HepG2 (cell line): ENCODE results near the gene IL6ST. TPM values are rescaled to one million over a fixed set of nuclear protein-coding genes. Genes with fewer than 3 reads are reported as not detected.

Experiments used
- ATRX ChIP-seq: sonication (generic); formaldehyde crosslinking; IDR thresholded peaks from 2 replicates; pipeline ENCODE4 v1.4.0; 2020; ENCODE audit warnings: missing genetic modification reagents, borderline replicate concordance
- FOXK2 ChIP-seq: fragments of 450-650 bp; IDR thresholded peaks from 2 replicates; pipeline ENCODE4 v1.6.1; 2016
- IRX3 ChIP-seq: sonication (generic); formaldehyde crosslinking; IDR thresholded peaks from 2 replicates; pipeline ENCODE4 v1.8.1; 2023; ENCODE audit warnings: mild to moderate bottlenecking, low read depth, missing genetic modification reagents, borderline replicate concordance
- JARID2 ChIP-seq: sonication (generic); formaldehyde crosslinking; IDR thresholded peaks from 2 replicates; pipeline ENCODE4 v1.8.1; 2023; ENCODE audit warnings: missing genetic modification reagents, inconsistent platforms; ENCODE audit not compliant: insufficient replicate concordance
- KLF16 ChIP-seq, 2 experiments: sonication (generic) in 1 of 2; formaldehyde crosslinking in 1 of 2; IDR thresholded peaks; 2 replicates each; pipeline versions ENCODE4 v1.6.1 to v1.8.0; 2016 to 2023; ENCODE audit warnings: missing genetic modification reagents in 2 of 2, missing compliant biosample characterization in 1 of 2
- KLF9 ChIP-seq: IDR thresholded peaks from 2 replicates; pipeline ENCODE4 v1.6.1; 2016; ENCODE audit warnings: low read depth
- RAD51 ChIP-seq: fragments of 450-650 bp; IDR thresholded peaks from 2 replicates; pipeline ENCODE4 v1.6.1; 2016; ENCODE audit warnings: borderline replicate concordance
- REL ChIP-seq: sonication (generic); formaldehyde crosslinking; conservative IDR thresholded peaks from 2 replicates; pipeline ENCODE4 v1.8.0; 2022; ENCODE audit warnings: mild to moderate bottlenecking, missing genetic modification reagents, moderate library complexity
- U2AF2 ChIP-seq: fragments of 200-400 bp; formaldehyde crosslinking; IDR thresholded peaks from 2 replicates; pipeline ENCODE4 v1.6.1; 2017; ENCODE audit warnings: low read depth, mild to moderate bottlenecking, low read length
- ZNF10 ChIP-seq: sonication (generic); formaldehyde crosslinking; IDR thresholded peaks from 2 replicates; pipeline ENCODE4 v1.4.0; 2020; ENCODE audit warnings: mild to moderate bottlenecking, low read depth, missing genetic modification reagents, borderline replicate concordance
- ZNF232 ChIP-seq: sonication (generic); formaldehyde crosslinking; IDR thresholded peaks from 2 replicates; pipeline ENCODE4 v1.4.0; 2020; ENCODE audit warnings: missing genetic modification reagents, borderline replicate concordance
- ZNF235 ChIP-seq: sonication (generic); formaldehyde crosslinking; IDR thresholded peaks from 2 replicates; pipeline ENCODE4 v1.8.1; 2023; ENCODE audit warnings: mild to moderate bottlenecking, missing genetic modification reagents, borderline replicate concordance
- ZNF430 ChIP-seq: sonication (generic); formaldehyde crosslinking; IDR thresholded peaks from 2 replicates; pipeline ENCODE4 v1.9.0; 2021; ENCODE audit warnings: mild to moderate bottlenecking, missing genetic modification reagents
- ZNF782 ChIP-seq: sonication (generic); formaldehyde crosslinking; IDR thresholded peaks from 2 replicates; pipeline ENCODE4 v1.4.0; 2020; ENCODE audit warnings: missing genetic modification reagents, mild to moderate bottlenecking, borderline replicate concordance
- ZNF792 ChIP-seq: IDR thresholded peaks from 2 replicates; pipeline ENCODE4 v1.6.1; 2016
- polyA plus RNA-seq, 8 experiments: library from polyadenylated mRNA; depleted of rRNA in 3 of 8; stranded (reverse) in 7 of 8; unstranded in 1 of 8; fragments of >200 nt; fragmentation: Illumina TruSeq in 4 of 8; extraction: Trizol in 4 of 8; gene quantifications; 2 replicates each; pipeline versions ENCODE4 v1.2.1 to v1.2.3, GENCODE V29; 2011 to 2016; ENCODE audit warnings: low read depth in 4 of 8, missing spikeins in 1 of 8, mixed read lengths in 1 of 8; ENCODE audit not compliant: insufficient read depth in 1 of 8
- total RNA-seq, 5 experiments: library from RNA; depleted of rRNA; stranded (reverse); fragments of >200 nt; fragmentation: Illumina TruSeq; extraction: Trizol; gene quantifications; 2 replicates each; pipeline ENCODE4 v1.2.3, GENCODE V29; 2016; ENCODE audit warnings: low read depth in 1 of 5
- TF ChIP-seq, protein P1 (sequence below): fragments of 450-650 bp; IDR thresholded peaks from 2 replicates; pipeline ENCODE4 v1.6.1; 2017
- TF ChIP-seq, protein P2 (sequence below): sonication (generic); formaldehyde crosslinking; IDR thresholded peaks from 2 replicates; pipeline ENCODE4 v1.9.0; 2022; ENCODE audit warnings: missing genetic modification reagents, mild to moderate bottlenecking, borderline replicate concordance
- TF ChIP-seq, protein P3 (sequence below): IDR thresholded peaks from 2 replicates; pipeline ENCODE4 v1.6.1; 2016; ENCODE audit warnings: low read depth, borderline replicate concordance
- TF ChIP-seq, protein P4 (sequence below): sonication (generic); formaldehyde crosslinking; IDR thresholded peaks from 2 replicates; pipeline ENCODE4 v1.5.0; 2020; ENCODE audit warnings: missing genetic modification reagents, mild to moderate bottlenecking, borderline replicate concordance
- TF ChIP-seq, protein P5 (sequence below): sonication (generic); formaldehyde crosslinking; IDR thresholded peaks from 2 replicates; pipeline ENCODE4 v1.8.1; 2023; ENCODE audit warnings: mild to moderate bottlenecking, missing genetic modification reagents
- TF ChIP-seq, protein P6 (sequence below): sonication (generic); formaldehyde crosslinking; IDR thresholded peaks from 2 replicates; pipeline ENCODE4 v1.4.0; 2020; ENCODE audit warnings: mild to moderate bottlenecking, missing genetic modification reagents, borderline replicate concordance

Gene IL6ST
- total and polyA plus RNA-seq, 2 of the 13 experiments (the other 11 are each of a cell fraction or from before 2014, with no cell fraction given), result 66.6 to 166 TPM

DNA sequence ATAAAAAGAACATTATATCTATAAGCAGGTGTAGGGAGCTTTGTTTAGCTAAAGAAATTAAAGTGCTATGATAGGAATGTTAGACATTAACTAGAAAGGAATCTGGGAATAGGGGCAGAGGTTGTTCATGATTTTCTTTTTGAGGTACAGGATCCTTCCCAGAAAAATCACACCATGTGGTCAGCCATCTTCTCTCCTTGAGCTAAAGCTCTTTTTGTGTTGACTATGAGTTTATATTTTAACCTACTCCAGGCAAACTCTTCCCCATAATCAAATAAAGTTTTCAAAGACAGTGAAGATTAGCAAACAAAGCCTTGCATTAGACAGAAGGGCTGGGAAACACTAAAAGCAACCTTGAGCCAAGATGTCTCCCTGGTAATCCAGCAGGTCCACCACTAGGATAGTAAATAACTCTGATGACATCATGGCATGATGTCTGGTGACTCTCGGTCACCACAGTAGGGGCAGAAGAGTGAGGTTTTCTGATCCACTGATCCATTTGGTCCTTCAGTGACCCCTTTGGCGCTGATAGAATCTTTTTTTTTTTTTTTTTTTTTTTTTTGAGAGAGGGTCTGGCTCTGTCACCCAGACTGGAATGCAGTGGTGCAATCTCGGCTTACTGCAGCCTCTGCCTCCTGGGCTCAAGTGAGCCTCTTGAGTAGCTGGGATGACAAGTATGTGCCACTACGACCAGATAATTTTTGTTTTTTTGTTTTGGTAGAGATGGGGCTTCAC, 30.6 kb upstream of the IL6ST start (continued):
- TF ChIP-seq KLF9 (CRISPR knock-in tag) (no peak), ZNF782 (CRISPR knock-in tag) (no peak), FOXK2 (peak; percentile 73; the same call in 1 of the 2 replicates), ZNF235 (CRISPR knock-in tag) (no peak), REL (CRISPR knock-in tag) (no peak), U2AF2 (no peak), RAD51 (no peak), ZNF792 (CRISPR knock-in tag) (0 out of 2 replicates have a peak, but pooled peaks have one; percentile 30), ATRX (CRISPR knock-in tag) (no peak), KLF16 (CRISPR knock-in tag; IDR thresholded peaks at IDR 0.05) (peak in 1 of 2 experiments; percentile 61; a peak in 1 of 4 replicates), JARID2 (CRISPR knock-in tag) (no peak), ZNF232 (CRISPR knock-in tag) (no peak; the same call in 1 of the 2 replicates), ZNF430 (CRISPR knock-in tag) (no peak), ZNF10 (no peak), IRX3 (CRISPR knock-in tag) (no peak)
- TF ChIP-seq, protein P1, sequence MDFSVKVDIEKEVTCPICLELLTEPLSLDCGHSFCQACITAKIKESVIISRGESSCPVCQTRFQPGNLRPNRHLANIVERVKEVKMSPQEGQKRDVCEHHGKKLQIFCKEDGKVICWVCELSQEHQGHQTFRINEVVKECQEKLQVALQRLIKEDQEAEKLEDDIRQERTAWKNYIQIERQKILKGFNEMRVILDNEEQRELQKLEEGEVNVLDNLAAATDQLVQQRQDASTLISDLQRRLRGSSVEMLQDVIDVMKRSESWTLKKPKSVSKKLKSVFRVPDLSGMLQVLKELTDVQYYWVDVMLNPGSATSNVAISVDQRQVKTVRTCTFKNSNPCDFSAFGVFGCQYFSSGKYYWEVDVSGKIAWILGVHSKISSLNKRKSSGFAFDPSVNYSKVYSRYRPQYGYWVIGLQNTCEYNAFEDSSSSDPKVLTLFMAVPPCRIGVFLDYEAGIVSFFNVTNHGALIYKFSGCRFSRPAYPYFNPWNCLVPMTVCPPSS, result no peak
- TF ChIP-seq, protein P2, sequence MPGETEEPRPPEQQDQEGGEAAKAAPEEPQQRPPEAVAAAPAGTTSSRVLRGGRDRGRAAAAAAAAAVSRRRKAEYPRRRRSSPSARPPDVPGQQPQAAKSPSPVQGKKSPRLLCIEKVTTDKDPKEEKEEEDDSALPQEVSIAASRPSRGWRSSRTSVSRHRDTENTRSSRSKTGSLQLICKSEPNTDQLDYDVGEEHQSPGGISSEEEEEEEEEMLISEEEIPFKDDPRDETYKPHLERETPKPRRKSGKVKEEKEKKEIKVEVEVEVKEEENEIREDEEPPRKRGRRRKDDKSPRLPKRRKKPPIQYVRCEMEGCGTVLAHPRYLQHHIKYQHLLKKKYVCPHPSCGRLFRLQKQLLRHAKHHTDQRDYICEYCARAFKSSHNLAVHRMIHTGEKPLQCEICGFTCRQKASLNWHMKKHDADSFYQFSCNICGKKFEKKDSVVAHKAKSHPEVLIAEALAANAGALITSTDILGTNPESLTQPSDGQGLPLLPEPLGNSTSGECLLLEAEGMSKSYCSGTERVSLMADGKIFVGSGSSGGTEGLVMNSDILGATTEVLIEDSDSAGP (CRISPR knock-in tag), result no peak
- TF ChIP-seq, protein P3, sequence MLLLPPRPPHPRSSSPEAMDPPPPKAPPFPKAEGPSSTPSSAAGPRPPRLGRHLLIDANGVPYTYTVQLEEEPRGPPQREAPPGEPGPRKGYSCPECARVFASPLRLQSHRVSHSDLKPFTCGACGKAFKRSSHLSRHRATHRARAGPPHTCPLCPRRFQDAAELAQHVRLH (CRISPR knock-in tag), result peak; percentile 42; the same call in 1 of the 2 replicates
- TF ChIP-seq, protein P4, sequence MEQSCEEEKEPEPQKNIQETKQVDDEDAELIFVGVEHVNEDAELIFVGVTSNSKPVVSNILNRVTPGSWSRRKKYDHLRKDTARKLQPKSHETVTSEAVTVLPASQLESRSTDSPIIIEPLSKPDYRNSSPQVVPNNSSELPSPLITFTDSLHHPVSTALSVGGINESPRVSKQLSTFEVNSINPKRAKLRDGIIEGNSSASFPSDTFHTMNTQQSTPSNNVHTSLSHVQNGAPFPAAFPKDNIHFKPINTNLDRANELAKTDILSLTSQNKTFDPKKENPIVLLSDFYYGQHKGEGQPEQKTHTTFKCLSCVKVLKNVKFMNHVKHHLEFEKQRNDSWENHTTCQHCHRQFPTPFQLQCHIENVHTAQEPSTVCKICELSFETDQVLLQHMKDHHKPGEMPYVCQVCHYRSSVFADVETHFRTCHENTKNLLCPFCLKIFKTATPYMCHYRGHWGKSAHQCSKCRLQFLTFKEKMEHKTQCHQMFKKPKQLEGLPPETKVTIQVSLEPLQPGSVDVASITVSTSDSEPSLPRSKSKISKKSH (CRISPR knock-in tag), result no peak
- TF ChIP-seq, protein P5, sequence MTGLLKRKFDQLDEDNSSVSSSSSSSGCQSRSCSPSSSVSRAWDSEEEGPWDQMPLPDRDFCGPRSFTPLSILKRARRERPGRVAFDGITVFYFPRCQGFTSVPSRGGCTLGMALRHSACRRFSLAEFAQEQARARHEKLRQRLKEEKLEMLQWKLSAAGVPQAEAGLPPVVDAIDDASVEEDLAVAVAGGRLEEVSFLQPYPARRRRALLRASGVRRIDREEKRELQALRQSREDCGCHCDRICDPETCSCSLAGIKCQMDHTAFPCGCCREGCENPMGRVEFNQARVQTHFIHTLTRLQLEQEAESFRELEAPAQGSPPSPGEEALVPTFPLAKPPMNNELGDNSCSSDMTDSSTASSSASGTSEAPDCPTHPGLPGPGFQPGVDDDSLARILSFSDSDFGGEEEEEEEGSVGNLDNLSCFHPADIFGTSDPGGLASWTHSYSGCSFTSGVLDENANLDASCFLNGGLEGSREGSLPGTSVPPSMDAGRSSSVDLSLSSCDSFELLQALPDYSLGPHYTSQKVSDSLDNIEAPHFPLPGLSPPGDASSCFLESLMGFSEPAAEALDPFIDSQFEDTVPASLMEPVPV (CRISPR knock-in tag), result no peak
- TF ChIP-seq, protein P6, sequence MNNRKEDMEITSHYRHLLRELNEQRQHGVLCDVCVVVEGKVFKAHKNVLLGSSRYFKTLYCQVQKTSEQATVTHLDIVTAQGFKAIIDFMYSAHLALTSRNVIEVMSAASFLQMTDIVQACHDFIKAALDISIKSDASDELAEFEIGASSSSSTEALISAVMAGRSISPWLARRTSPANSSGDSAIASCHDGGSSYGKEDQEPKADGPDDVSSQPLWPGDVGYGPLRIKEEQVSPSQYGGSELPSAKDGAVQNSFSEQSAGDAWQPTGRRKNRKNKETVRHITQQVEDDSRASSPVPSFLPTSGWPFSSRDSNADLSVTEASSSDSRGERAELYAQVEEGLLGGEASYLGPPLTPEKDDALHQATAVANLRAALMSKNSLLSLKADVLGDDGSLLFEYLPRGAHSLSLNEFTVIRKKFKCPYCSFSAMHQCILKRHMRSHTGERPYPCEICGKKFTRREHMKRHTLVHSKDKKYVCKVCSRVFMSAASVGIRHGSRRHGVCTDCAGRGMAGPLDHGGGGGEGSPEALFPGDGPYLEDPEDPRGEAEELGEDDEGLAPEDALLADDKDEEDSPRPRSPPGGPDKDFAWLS (CRISPR knock-in tag), result no peak
